GM12873 (cell line): Measurements from ENCODE around the gene PCK2.

Experiments
- TF ChIP-seq, protein P1 (sequence below): IDR thresholded peaks from 2 replicates; pipeline ENCODE4 v1.5.1; 2012; ENCODE audit warnings: low read depth, mild to moderate bottlenecking, moderate library complexity, low read length, control low read depth; ENCODE audit not compliant: insufficient read depth; ENCODE audit errors: missing control alignments

Gene PCK2

DNA sequence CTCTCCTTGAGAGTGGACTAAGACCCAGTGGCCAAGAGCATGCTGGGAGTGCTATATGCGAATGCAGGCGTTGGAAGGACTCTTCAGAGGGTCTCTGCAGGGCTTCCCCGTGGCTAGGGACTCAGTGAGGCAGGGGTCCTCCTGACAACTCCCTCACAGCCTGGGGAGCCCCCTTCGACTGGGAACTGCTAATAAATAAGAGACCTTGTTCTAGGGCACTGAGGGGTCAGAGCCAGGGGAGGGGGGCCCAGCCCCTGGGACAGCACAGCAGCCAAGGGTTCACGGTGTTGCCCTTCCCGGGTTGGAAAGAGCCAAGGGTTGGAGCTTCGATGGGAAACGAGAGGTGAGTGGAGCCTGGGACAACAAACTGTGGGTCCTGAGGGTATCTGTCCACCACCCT, 28.7 kb upstream of the PCK2 start:
- TF ChIP-seq, protein P1, sequence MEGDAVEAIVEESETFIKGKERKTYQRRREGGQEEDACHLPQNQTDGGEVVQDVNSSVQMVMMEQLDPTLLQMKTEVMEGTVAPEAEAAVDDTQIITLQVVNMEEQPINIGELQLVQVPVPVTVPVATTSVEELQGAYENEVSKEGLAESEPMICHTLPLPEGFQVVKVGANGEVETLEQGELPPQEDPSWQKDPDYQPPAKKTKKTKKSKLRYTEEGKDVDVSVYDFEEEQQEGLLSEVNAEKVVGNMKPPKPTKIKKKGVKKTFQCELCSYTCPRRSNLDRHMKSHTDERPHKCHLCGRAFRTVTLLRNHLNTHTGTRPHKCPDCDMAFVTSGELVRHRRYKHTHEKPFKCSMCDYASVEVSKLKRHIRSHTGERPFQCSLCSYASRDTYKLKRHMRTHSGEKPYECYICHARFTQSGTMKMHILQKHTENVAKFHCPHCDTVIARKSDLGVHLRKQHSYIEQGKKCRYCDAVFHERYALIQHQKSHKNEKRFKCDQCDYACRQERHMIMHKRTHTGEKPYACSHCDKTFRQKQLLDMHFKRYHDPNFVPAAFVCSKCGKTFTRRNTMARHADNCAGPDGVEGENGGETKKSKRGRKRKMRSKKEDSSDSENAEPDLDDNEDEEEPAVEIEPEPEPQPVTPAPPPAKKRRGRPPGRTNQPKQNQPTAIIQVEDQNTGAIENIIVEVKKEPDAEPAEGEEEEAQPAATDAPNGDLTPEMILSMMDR, result no peak

DNA sequence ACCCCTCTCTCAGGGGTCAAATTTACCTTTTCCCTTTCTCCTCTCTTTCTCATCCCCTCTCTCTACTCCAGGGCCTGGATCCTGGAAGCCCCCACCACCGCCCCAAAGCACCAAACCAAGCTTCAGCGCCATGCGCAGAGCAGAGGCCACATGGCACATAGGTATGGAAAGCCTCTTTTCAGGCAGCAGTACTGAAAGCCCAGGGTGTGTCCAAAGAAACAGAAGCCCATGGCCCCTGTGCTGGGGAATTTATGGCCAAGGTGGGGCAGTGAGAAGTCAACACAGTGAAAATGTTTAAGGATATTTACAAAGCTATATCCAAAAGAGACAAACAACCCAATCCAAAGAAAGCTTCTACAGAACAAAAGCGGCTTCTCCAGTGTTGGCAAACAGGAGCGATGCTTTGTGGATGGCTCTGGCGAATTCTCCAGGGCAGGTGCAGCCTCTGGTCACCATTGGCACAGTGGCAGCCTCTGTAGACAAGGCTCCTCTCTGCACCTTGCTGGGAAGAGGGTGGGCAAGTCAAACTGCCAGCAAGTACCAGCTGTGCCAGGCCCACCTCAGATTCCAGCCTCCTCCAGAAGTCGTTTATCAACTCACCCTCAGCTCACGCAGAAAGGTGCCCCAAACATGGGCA, 27.5 kb upstream of the PCK2 start:
- TF ChIP-seq, protein P1, result no peak

DNA sequence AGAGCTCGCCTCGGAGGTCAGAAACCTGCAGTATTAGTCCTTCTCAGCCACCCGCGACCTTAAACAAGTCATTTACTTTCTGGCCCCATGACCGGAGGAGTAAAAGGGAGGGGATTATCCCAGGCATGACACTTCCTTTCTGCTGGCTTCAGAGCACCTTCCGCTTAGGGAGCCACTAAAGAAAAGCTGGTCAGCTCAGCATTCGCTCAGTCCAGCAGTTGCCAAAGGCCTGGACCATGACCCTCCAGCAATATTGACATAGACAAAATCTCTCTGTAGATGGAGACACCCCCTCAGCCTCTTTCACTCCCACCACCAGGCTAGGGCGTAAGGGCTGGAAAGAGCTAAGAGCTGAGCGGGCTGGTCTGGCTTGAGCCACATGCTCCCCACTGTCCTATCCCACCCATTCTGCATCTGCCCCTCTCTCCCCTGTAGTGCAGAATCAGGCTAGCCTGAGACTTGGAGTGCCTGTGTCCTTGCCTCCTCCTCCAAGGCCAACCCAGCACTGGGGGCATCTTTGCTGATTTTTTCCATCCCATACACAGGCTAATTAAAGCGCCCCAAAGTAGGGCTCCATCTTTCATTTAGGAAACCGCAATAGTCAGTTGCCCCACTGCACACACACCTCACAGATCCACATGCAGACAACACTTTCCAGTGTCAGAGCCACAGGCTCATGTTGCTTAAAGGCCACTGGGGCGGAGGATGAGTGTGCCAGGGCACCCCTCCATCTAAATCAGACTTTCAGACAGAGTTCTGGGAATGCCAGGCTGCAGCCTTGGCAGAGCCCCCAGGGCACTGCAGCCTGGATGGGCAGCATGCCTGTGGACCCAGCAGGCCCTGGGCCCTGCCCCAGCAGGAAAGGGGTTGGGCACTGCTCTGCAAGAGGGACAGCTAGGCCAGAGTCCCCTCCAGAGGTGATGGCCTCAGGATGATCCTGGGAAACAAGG, 26.7 kb upstream of the PCK2 start:
- TF ChIP-seq, protein P1, result no peak

DNA sequence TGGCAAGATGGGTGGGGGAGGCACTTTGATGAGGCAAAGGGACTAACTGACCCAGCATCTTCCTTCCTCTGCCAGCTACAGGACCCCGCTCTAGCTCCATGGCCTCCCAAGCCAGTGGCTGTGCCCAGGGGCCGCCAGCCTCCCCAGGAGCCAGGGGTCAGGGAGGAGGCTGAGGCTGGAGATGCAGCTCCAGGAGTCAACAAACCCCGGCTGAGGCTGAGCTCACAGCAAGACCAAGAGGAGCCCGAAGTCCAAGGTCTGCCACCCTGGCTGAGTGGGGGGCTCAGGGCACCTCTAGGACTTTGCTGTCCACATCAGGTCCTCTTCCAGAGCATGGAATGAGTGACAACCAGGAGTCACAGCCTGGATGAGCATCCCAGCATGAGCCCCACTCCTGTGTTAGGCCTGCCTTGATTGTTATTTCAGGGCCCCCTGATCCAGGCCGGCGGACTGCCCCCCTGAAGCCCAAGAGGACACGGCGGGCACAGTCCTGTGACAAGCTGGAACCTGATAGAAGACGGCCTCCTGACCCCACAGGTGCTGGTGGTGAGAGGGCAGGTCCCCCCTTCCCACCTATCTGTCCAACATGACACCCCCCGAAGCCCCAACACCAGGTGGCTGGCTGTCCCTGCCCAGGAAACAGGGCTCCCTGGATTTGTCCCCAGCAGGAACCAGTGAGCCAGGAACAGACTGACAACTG, 25.2 kb upstream of the PCK2 start:
- TF ChIP-seq, protein P1, result no peak

DNA sequence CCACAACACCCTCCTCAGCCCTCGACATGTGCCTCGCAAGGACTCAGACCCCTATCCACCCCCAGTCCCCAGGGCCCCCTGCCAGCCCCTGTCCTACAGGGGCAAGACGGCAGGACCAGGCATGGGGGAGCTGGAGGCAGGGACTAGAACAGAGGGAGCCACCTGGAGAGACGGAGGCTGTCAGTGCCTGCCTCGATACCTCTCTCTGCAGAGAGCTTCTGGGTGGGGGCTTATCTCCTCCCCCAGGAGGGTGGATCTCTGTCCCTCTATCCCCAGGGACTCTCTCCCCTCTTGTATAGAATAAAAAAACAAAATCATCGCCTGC, 24.7 kb upstream of the PCK2 start:
- TF ChIP-seq, protein P1, result no peak

DNA sequence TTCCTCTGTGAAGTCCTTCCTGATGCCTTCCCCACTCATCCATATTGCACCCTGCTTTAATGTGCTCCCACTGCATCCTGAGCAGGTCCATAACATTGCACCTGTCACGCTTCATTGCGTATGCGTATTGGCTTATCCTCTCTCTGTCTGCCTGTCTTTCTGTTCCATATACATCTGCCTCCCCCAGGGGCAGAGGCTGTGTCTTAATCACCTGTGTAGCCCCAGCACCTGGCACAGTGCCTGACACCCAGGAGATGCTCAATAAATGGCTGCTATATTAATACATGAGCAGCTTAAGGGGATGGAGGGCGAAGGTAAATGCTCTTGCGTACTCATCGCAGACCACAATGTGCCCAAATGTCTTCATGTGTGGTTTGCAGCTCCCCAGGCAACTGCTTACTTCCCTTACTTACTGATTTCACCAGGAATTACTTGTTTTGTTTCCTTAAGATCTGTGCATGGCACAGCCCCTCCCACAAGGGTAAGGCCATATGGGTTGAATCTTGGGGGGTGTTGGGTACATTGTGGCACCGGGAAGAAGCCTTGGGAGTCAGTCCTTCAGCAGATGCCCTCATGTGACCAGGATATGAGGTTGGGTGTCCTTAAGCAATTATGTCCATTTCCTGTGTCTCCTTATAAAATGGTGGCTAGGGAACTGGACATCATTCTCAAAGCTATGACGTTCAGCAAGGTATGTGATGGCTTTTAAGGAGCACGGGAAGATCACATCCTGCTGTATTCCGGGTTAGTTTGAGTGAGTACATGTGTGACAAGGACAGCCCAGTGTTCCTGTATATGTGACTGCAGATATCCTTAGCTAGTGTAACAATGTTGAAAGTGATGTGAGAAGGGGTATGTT, 23.6 kb upstream of the PCK2 start:
- TF ChIP-seq, protein P1, result no peak
